Femur (tissue), 1 donor: ENCODE results near the gene TACC3.
"Not testable (repeated sequence)": the region's sequence is repeated elsewhere in the genome, so short reads cannot be mapped to it uniquely, and the experiment has no call there.

Source experiments
- DNase-seq: peaks from one replicate; pipeline ENCODE4 v3.0.0-alpha.2; 2017

Gene TACC3

DNA sequence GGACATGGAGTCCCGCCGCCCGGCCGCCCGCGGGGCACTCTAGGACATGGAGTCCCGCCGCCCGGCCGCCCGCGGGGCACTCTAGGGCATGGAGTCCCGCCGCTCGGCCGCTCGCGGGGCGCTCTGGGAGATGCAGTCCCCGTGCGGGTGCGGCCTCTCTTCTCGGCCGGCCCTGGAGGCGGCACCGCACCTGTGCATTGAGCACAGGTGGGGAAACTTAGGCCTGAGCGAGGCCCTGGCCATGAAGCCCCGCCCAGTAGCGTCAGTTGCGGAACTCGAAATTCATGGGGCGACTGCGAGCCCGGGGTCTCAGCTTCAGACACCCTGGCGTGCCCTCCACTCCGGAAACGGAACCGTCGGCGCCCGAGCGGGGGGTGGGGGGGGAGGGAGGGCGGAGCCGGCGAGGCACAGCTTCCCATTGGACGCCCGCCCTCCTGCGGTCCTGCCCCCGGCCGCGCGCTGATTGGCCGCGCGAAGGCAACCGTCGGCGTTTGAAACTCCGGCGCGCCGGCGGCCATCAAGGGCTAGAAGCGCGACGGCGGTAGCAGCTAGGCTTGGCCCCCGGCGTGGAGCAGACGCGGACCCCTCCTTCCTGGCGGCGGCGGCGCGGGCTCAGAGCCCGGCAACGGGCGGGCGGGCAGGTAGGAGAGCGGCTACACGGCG is at the start of gene TACC3, which contains the start of gene TMEM129:
TSS of gene TACC3 (plus strand) at position 519 of the 663 bp plus-strand sequence. CDS start 1,901 bp downstream, outside the sequence.
TSS of gene TMEM129 (minus strand) at position 321 of the 663 bp plus-strand sequence. CDS start 486 bp downstream, outside the sequence.
- peak; percentile 98 for DNase-seq

DNA sequence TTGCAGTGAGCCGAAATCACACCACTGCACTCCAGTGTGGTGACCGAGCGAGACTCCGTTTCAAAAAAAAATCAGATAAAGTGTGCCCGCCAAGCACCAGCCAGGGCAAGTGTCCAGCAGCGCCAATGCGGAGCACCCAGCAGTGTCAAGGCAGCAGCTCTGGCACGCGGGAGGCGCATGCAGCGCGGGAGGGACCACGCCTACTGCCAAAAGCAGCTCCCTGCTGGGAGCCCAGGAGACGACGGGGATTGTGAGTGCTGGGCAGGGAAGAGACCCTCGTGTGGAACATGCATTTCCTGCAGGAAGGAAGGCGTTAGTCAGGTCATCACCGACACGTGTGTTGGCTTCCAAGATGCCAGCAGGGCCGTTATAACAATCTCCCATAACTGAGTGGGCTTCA is 47.6 kb upstream of the TACC3 start:
- DNase-seq = no peak

DNA sequence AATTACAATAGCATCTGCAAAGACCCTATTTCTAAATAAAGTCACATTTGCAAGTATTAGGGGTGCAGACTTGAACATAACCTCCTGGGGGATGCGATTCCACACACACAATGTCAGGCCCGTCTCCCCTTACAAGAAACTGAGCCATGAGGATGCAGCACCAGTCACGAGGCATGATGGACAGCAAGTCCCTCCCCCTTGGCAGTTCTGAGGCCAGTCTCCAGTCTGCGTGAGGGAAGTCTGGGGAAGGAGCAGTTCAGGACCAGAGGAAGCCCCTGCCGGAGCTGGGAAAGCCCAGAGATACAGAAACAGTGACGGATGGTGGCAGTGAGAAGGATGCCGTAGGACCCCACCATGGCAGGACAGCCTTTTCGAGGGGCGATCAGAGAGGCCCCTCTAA is 46.6 kb upstream of the TACC3 start:
- no peak for DNase-seq

DNA sequence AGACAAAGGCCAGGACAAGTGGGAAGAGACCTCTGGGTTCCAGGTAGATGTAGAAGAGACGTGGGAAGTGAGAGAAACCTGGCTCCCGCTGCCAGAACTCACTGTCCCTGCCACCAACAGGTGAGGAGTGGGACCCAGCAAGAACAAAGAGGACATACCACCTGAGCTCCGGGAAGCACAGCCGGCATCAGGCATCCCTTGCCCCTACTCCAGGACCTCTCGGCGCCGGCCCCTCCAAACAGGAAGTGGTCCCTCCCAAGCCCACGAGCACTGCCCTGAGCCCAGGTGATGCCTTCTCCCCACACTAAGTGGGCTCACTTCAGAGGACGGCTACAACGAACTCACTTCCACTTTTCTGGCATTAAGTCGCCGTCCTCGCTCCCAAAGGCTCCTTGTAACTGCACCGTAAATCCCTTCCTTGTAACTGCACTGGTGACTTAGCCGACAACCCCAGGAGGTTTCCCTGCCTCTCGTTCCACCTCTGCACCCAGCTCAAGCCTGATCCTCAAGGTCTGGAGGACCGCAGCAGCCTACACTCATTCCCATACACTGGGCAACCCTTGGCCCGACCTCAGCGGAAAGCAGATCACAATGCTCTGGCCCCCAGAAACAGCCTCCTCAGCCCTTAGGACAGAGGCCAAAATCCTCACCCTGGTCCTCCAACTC is 46.1 kb upstream of the TACC3 start:
- no peak for DNase-seq

- DNase-seq = no peak
Measured at GRCh38 chr4:1675802-1676137, 45.6 kb upstream of the TACC3 start.

DNA sequence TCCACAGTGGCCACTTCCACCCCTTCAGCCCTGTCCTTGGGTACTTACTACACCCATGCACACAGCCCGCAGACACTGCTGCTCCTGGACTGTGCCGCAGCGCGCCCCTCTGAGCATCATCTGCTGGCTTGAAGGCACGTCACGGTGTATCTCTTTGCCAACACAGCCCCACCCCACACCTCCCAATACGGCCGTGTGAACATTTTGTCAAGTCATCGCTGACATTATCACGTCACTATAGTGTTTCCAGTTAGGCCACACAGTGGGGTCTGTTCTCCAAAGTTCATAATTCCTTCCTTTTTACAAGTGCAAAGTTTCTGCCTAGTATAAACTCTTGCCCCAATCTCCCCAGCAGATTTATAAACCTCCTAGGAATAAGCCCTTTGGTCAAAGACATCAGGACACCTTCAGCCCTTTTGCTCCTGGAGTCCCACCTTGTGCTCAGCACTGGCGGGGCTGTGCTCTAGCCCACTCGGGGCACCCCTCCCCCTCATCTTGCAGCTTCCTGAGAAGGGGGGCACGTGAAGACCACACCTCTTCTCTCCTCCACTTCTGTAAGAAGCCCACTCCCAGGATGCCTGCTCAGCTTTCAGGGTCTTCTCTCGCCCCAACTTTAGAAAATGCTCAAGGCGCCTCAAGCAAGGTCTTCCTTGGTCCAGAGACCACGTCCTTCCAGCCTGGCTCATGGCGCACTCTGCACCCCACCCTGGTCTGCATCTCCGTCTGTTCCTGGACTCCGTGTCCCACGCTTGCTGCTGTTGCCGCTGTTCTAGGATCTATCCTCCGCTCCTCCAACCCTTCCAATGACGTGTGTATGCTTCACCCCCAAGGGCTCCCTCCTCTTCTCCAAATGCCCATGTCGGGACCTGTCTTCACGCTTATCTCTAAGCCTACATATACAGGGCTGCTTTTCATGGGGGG is 44.5 kb upstream of the TACC3 start:
- no peak for DNase-seq

GRCh38 chr4:1678244-1678643 is 43.1 kb upstream of the TACC3 start:
- DNase-seq = no peak

- DNase-seq = no peak
Measured at GRCh38 chr4:1682860-1683259, 38.5 kb upstream of the TACC3 start.

- DNase-seq = peak; percentile 39
Measured at GRCh38 chr4:1683261-1683735, 38.0 kb upstream of the TACC3 start.

DNA sequence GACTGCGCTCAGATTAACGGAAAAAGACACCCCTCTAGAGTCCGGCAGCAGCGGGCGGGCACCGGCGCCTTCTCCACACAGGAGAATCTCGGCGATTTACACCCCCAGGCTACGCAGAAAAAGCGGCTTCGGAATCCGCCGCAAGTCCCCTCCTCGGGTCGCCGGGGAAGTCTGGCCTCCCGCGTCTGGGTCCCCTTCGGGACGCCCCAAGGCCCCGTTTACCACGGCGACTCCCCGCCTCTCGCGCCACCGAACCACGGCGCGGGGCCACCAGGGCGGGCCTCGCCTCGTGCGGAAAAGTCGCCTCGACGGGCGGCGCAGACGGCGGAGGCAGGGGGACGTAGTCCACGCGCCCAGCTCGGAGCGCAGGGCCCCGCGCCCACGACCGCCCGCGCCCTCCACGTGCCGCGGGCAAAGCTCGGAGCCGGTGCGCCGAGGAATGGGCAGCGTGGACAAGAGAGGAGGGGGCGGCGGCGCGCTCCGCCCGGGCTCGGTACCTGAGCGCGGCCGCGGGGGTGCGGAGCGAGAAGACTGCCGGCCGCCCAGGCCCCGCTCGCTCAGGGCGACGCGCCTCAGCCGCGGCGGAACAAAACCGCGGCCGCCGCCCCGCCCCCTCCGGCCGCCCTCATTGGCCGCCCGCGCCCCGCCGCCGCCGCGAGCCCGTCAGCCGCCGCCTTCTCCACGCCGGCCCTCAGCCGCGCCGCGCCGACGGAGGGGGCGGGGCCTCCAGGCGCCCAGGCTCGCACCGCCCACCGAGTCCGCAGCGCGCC is 37.4 kb upstream of the TACC3 start, which contains the start of gene FAM53A:
TSS of gene FAM53A (minus strand) at position 578 of the 770 bp plus-strand sequence. CDS start 15,572 bp downstream, outside the sequence.
- peak; percentile 94 for DNase-seq

DNA sequence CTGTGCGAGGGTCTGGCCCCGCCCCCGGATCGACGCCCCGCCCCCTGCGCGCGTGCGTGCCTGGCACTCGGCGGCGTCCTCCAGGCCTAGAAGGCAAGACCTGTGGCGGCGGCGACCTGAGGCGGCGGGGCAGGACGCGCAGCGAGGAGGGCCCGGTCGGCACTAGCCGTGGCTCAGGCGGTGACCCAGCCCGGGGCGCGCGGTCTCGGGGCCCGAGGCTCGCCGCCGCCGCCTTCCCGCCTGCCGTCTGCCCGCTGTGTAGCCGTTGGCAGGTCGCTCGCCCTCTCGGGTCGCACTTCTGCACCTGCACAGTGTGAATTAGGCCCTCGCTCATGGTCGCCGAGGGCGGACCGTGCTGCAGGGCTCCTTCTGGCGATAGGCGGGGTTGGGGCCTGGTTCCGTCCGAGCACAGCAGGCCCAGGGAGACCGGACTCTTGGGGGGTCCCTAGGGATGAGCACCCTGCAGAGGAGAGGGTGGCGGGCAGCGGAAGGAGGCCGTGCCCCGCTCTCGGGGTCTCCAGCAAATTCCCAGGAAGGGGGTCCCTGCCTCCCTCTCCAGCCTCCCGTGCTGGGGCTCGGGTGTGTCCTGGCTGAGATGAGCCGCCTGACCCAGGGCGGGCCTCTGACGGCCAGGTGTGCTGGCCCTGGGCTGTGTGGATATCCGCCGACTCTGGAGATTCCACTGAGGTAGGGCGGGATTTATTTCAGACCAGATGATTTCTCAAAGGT is 36.7 kb upstream of the TACC3 start:
- no peak for DNase-seq

- DNase-seq = no peak
Measured at GRCh38 chr4:1685235-1686150, 35.8 kb upstream of the TACC3 start.

GRCh38 chr4:1686440-1687036 is 34.8 kb upstream of the TACC3 start:
- DNase-seq = no peak

DNA sequence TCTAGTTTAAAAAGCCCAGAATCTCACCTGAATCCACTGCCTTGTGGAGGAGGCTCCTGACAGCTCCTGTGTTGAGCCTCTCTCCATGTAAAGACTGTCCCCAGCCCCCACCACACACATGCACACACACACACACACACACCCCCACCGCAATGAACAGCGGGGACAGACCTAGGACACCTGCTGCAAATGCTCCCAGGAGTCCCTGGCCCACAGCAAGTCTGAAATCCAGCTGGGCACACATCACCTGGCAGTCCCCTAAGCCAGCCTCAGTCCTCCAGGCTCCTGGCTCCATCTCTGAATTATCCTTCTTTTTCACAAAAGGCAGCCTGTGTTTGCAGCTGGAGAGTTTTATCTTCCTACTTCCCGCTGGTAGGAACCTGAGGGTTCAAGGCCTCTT is 30.6 kb upstream of the TACC3 start:
- no peak for DNase-seq

DNA sequence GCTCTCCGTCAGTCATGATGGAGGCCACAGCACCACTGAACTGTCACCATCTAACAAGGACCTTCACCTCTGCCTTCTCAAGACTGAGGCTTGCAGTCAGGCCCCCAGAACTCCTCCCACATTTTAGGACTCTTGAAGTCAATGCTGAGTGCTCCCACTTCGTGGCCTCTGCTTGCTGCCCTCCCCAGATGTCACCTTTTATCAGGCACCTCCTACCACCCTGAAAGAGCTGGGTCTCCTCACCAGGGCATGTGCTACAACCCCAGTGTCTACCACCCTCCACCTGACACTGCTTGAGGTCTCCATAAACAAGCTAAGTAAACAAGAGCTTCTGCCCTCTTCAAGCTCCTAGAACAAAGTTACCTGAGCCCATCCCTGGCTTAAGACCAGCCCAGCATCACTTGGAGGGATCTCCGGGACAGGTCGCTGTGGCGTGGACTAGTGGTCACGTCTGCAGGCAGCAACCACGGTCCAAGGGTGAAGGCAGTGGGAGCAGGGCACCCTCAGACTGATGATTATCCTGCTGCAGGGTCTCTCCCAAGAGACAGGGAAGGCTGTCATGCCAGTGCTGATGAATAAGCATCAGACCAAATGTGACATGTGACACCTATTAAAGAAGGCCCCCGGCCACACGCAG is 29.5 kb upstream of the TACC3 start:
- no peak for DNase-seq

DNA sequence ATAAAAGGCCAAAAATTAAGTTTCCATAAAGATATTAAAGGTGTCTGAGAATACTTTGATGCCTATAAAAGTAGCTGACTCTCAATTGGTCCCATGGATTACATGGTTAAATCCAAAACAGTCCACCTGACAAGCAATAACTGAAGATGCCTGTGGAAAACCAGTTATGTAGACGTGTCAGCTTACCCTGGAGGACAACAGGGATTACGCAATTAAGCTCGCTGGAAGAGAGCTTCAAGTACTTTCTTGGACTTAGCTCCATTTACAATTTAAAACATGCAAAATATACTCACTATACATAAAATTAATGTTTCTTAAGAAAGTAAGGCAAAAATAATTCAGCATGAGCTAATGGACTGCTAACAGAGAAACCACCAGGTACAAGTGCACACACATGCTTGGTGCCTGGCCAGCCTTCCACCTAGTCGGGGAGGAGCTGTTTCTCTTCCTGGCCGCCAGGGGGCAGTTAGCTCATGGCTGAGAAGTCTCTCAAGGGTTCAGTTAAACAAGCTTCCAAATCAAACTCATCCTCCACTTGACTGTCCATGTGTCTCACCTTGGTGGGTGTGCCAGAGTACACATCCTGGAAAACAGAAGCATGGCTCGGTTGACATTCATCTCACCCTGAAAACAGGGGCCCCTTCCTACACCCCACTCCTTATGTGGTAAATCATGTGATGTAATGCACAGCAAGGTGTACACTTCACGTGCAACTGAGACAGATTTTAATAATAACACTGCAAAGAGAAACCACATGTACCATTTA is 28.0 kb upstream of the TACC3 start:
- peak; percentile 79 for DNase-seq

DNA sequence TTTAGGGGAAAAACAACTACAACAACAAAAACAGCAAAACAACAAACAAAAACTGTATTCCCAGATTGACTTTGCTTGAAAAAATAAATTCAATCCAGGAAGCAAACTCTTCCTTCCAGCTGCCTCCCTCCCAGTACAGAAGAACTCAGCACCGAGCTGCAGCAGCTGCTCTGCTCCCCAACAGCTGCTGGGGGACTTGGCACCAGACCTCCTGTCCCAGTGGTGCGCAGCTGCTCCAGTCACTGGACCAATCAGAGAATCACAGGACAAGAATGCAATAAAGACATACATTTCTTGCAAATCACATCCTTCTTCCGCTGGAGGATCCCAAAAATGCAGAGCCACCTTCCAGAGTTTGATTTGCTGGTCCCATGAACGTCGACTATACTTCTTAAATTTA is 25.4 kb upstream of the TACC3 start:
- DNase-seq = peak; percentile 89

DNA sequence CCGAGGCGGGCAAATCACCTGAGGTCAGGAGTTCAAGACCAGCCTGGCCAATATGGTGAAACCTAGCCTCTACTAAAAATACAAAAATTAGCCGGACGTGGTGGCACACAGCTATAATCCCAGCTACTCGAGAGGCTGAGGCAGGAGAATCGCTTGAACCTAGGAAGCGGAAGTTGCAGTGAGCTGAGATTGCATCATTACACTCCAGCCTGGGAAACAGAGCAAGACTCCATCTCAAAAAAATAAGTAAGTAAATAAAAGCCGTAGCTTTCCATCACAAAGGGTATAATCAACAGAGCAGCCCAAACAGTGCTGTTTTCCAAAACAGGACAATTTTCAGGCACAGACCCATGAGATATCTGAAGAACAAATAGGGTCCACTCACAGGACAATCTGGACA is 19.6 kb upstream of the TACC3 start:
- not testable (repeated sequence) for DNase-seq

DNA sequence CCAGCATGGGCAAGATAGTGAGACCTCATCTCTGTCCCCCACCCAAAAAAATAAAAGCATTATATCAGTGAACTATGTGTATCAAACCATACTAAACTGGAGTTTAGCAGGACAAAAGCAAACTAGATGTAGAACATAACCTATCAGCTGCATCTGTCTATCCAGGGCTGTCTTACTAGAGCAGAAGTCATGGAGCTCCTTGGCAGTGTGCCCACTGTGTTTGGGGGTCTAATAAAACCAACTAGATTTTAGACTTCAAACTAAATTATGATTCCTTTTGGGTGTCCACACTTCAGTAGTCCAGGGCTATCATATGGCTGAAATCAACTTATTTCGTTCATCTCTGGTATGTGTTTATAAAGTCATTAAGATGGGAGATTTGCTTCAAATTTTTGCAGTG is 17.5 kb upstream of the TACC3 start:
- no peak for DNase-seq
